HFF-Myc (cell line): ENCODE measurements around the gene SPACA1.
"Not testable (repeated sequence)": the region's sequence is repeated elsewhere in the genome, so short reads cannot be mapped to it uniquely, and the experiment has no call there.

Experiments
- DNase-seq: peaks from one replicate; pipeline ENCODE4 v3.0.0-alpha.2; 2011; ENCODE audit warnings: low read depth; ENCODE audit errors: extremely low read depth
- H3K4me3 ChIP-seq: replicated peaks from 2 replicates; pipeline ENCODE4 v1.5.1; 2011; ENCODE audit warnings: low read depth, mild to moderate bottlenecking, control low read depth, low read length
- TF ChIP-seq, protein P1 (sequence below): IDR thresholded peaks from 2 replicates; pipeline ENCODE4 v1.5.1; 2012; ENCODE audit warnings: mild to moderate bottlenecking, low read depth, low read length, control low read depth; ENCODE audit errors: missing control alignments

SPACA1 gene, protein sequence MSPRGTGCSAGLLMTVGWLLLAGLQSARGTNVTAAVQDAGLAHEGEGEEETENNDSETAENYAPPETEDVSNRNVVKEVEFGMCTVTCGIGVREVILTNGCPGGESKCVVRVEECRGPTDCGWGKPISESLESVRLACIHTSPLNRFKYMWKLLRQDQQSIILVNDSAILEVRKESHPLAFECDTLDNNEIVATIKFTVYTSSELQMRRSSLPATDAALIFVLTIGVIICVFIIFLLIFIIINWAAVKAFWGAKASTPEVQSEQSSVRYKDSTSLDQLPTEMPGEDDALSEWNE

DNA sequence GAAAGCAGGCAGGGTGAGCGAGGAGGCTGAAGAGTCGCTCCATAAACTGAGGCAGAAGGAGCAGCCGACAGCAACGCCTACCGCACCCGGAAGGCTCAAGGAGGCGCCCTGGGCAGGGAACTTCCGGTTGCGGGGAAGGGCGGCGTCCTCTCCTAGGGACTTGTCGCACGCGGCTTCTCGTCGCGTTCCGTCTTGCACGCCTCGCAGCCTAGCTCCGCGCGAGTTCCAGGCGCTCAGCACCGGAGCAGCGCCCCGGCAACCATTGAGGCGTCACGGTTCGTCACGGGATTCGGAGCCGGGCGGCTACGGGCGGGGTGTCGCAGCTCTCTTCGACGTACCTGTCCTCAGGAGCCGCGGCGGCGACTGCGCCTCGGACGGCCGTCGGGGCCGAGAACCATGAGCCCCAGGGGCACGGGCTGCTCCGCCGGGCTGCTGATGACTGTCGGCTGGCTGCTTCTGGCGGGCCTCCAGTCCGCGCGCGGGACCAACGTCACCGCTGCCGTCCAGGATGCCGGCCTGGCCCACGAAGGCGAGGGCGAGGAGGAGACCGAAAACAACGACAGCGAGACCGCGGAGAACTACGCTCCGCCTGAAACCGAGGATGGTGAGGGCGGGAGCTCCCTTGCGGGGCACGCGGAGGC, at the start of gene SPACA1:
SPACA1 (plus strand) TSS at position 332 of the 641 bp plus-strand sequence; CDS start at position 397, 65 bp downstream.
- H3K4me3 ChIP-seq, result no peak within 1 kb of the TSS
- TF ChIP-seq, protein P1, sequence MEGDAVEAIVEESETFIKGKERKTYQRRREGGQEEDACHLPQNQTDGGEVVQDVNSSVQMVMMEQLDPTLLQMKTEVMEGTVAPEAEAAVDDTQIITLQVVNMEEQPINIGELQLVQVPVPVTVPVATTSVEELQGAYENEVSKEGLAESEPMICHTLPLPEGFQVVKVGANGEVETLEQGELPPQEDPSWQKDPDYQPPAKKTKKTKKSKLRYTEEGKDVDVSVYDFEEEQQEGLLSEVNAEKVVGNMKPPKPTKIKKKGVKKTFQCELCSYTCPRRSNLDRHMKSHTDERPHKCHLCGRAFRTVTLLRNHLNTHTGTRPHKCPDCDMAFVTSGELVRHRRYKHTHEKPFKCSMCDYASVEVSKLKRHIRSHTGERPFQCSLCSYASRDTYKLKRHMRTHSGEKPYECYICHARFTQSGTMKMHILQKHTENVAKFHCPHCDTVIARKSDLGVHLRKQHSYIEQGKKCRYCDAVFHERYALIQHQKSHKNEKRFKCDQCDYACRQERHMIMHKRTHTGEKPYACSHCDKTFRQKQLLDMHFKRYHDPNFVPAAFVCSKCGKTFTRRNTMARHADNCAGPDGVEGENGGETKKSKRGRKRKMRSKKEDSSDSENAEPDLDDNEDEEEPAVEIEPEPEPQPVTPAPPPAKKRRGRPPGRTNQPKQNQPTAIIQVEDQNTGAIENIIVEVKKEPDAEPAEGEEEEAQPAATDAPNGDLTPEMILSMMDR, result no peak
- no peak for DNase-seq

DNA sequence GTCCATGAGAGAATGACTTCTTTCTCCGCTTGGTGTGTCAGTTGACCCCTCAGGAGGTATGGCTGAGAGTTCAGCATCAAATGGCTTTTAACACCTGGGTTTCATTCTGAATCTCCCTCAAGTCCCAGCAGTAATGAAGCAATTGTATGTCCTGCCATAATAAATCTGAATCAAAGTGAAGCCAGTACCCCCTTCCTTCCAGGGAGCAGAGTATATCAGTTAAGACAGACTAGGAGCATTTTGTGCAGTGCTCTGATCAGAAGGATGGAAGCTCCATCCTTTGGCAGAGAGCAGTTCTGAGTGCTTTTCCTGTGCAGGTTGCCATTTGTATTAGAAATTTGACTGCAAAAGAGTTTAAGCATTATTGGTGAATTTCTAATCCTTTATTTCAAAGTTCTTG, 46.9 kb upstream of the SPACA1 start:
- no peak overlapping the region for H3K4me3 ChIP-seq
- TF ChIP-seq, protein P1, result no peak
- DNase-seq, result no peak

DNA sequence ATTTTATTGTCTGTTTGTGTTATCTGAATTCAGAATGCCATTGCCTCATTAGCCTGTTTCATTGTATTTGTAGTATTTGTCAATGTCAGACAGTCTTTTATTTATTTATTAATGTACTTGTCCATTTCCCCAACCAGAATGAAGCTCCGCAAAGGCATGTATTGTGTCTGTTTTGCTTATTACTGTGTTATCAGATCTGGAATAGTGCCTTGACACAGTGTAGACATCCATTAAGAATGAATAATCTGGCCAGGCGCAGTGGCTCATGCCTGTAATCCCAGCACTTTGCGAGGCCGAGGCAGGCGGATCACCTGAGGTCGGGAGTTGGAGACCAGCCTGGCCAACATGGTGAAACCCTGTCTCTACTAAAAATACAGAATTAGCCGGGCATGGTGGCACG, 46.4 kb upstream of the SPACA1 start:
- H3K4me3 ChIP-seq, DNase-seq: not testable (repeated sequence)

DNA sequence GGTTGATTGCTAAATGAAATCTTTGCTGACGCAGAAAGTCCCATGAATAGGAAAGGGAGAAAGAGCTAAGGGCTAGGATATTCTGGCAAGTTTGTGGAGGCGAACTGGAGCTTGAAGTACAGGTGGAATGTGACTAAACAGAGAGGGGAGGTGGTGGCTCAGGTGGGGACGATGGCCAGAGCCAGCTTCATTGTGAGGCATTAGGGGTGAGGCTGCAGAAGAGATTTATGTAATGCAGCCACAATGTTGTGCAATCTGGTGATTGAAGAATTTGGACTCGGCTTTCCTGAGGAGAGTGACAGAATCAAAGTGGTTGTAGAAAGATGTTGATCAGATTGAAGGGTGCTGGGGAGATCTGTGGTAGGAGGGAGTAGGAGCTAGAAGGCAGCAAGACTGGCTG, 42.9 kb upstream of the SPACA1 start:
- no peak for DNase-seq
- no peak overlapping the region for H3K4me3 ChIP-seq
- TF ChIP-seq, protein P1, result no peak

DNA sequence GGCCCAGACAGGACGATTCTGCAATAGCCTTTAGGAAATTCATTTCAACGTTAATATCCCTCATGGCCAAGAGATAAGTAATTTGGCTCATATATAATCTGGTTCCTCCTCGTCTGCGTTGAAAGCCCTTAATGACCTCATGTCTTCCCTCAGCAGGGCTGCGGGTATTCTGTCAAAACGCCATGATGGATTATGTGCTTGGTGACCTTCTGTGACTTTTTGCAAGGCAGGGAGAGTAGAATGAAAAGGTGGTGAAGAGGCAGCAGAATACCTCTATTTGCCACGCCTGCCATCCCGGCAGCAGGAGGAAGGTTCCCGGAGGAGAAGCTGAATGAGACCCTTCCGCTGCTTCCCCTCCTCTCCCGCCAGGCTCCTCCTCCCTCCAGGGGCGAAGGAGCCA, 41.1 kb upstream of the SPACA1 start:
- no peak overlapping the region for H3K4me3 ChIP-seq
- TF ChIP-seq, protein P1, result no peak
- no peak for DNase-seq

DNA sequence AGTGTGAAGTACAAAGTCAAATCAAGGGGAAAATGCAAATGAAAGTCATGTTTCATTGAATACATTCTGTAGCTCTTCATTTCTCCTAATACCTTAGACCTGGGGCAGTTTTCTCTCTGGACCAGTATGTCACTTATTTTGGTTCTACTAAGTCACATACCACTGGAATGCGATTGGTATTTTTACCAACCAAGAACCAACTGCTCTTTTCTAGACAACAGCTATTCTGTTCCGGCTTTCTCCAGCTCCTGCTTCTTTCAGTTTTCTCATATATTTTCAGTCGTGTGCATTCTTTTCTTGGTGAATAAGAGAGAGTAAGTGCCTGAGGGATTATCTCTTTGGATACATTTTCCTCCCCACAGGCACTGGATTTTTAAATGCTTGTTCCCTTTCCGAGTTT, 39.2 kb upstream of the SPACA1 start:
- H3K4me3 ChIP-seq, result no peak overlapping the region
- DNase-seq, result no peak
- TF ChIP-seq, protein P1, result no peak

DNA sequence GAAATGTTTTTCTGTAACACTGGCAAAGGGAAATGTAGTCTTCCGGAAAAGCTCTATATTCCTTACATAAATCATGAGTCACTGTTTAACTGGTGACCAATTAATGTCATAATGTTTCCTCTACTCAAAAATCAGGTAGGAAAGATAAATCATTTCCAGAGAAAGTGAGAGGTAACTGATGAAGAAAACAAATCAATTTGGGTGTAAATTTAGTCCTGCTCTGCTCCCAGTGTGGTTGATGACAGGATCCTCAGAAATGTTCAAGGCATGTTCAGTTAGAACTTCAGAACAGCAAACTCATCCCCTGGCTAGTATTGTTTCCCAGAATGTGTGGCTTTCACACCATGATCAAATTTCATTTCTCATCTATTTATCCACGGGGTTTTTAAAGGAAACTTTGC, 38.8 kb upstream of the SPACA1 start:
- no peak for DNase-seq
- H3K4me3 ChIP-seq, result no peak overlapping the region
- TF ChIP-seq, protein P1, result no peak
